ENCODE results near the gene EID2B.

The EID2B gene

GRCh38 chr19:39514840-39515550, 17.7 kb downstream of the EID2B start, which contains the start of gene SELENOV (continued):
- TF ChIP-seq ZNF341 (tag by site-specific recombination; IDR thresholded peaks at IDR 0.05; ENCODE audit: low read depth) = no peak
- no peak for TF ChIP-seq MEIS1 (CRISPR knock-in tag; IDR thresholded peaks at IDR 0.05; ENCODE audit: borderline replicate concordance)
- TF ChIP-seq, protein P1, sequence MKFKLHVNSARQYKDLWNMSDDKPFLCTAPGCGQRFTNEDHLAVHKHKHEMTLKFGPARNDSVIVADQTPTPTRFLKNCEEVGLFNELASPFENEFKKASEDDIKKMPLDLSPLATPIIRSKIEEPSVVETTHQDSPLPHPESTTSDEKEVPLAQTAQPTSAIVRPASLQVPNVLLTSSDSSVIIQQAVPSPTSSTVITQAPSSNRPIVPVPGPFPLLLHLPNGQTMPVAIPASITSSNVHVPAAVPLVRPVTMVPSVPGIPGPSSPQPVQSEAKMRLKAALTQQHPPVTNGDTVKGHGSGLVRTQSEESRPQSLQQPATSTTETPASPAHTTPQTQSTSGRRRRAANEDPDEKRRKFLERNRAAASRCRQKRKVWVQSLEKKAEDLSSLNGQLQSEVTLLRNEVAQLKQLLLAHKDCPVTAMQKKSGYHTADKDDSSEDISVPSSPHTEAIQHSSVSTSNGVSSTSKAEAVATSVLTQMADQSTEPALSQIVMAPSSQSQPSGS (tag by site-specific recombination; IDR thresholded peaks at IDR 0.05; ENCODE audit: low read depth) = no peak
- no peak for TF ChIP-seq KLF9 (tag by site-specific recombination; IDR thresholded peaks at IDR 0.05; ENCODE audit: low read depth)
- no peak for TF ChIP-seq SCRT1 (tag by site-specific recombination; IDR thresholded peaks at IDR 0.05; ENCODE audit: borderline replicate concordance)
- TF ChIP-seq ZNF23 (tag by site-specific recombination; IDR thresholded peaks at IDR 0.05; ENCODE audit: borderline replicate concordance) = no peak
- TF ChIP-seq KLF10 (tag by site-specific recombination; IDR thresholded peaks at IDR 0.05) = no peak
- no peak for TF ChIP-seq ZNF660 (tag by site-specific recombination; IDR thresholded peaks at IDR 0.05)
- TF ChIP-seq ZNF391 (tag by site-specific recombination; IDR thresholded peaks at IDR 0.05; ENCODE audit: borderline replicate concordance, low read depth) = no peak
- no peak for TF ChIP-seq BCL6B (tag by site-specific recombination; IDR thresholded peaks at IDR 0.05)
- TF ChIP-seq OVOL3 (tag by site-specific recombination; IDR thresholded peaks at IDR 0.05) = no peak
- TF ChIP-seq ZNF747 (tag by site-specific recombination; IDR thresholded peaks at IDR 0.05) = no peak
- TF ChIP-seq, protein P2, sequence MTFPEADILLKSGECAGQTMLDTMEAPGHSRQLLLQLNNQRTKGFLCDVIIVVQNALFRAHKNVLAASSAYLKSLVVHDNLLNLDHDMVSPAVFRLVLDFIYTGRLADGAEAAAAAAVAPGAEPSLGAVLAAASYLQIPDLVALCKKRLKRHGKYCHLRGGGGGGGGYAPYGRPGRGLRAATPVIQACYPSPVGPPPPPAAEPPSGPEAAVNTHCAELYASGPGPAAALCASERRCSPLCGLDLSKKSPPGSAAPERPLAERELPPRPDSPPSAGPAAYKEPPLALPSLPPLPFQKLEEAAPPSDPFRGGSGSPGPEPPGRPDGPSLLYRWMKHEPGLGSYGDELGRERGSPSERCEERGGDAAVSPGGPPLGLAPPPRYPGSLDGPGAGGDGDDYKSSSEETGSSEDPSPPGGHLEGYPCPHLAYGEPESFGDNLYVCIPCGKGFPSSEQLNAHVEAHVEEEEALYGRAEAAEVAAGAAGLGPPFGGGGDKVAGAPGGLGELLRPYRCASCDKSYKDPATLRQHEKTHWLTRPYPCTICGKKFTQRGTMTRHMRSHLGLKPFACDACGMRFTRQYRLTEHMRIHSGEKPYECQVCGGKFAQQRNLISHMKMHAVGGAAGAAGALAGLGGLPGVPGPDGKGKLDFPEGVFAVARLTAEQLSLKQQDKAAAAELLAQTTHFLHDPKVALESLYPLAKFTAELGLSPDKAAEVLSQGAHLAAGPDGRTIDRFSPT (tag by site-specific recombination; IDR thresholded peaks at IDR 0.05) = 0 out of 2 replicates have a peak, but pooled peaks have one; percentile 8
- no peak for TF ChIP-seq ZBTB21 (tag by site-specific recombination; IDR thresholded peaks at IDR 0.05)
- peak; percentile 27; the same call in 1 of the 2 replicates for TF ChIP-seq GLIS1 (tag by site-specific recombination; IDR thresholded peaks at IDR 0.05)
- peak; percentile 63 for TF ChIP-seq ZNF398 (tag by site-specific recombination; IDR thresholded peaks at IDR 0.05)
- no peak for TF ChIP-seq ZNF157 (tag by site-specific recombination; IDR thresholded peaks at IDR 0.05)
- TF ChIP-seq ZNF664 (tag by site-specific recombination; IDR thresholded peaks at IDR 0.05) = no peak
- TF ChIP-seq ZNF585B (tag by site-specific recombination; IDR thresholded peaks at IDR 0.05) = no peak
- TF ChIP-seq ZNF677 (tag by site-specific recombination; IDR thresholded peaks at IDR 0.05) = no peak
- no peak for TF ChIP-seq ZNF449 (tag by site-specific recombination; IDR thresholded peaks at IDR 0.05)
- TF ChIP-seq ZNF560 (tag by site-specific recombination; IDR thresholded peaks at IDR 0.05; ENCODE audit: borderline replicate concordance) = no peak
- TF ChIP-seq, protein P3, sequence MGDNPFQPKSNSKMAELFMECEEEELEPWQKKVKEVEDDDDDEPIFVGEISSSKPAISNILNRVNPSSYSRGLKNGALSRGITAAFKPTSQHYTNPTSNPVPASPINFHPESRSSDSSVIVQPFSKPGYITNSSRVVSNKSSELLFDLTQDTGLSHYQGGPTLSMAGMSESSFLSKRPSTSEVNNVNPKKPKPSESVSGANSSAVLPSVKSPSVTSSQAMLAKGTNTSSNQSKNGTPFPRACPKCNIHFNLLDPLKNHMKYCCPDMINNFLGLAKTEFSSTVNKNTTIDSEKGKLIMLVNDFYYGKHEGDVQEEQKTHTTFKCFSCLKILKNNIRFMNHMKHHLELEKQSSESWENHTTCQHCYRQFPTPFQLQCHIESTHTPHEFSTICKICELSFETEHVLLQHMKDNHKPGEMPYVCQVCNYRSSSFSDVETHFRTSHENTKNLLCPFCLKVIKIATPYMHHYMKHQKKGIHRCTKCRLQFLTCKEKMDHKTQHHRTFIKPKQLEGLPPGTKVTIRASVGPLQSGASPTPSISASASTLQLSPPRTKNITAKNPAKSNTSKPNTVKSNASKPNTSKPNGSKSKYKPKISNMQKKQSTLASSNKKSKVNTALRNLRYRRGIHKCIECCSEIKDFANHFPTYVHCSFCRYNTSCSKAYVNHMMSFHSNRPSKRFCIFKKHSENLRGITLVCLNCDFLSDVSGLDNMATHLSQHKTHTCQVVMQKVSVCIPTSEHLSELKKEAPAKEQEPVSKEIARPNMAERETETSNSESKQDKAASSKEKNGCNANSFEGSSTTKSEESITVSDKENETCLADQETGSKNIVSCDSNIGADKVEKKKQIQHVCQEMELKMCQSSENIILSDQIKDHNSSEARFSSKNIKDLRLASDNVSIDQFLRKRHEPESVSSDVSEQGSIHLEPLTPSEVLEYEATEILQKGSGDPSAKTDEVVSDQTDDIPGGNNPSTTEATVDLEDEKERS (tag by site-specific recombination; IDR thresholded peaks at IDR 0.05) = no peak
- no peak for TF ChIP-seq ZIC2 (tag by site-specific recombination; IDR thresholded peaks at IDR 0.05)
- TF ChIP-seq FEZF1 (tag by site-specific recombination; IDR thresholded peaks at IDR 0.05) = no peak
- TF ChIP-seq BCL11B (tag by site-specific recombination; IDR thresholded peaks at IDR 0.05; ENCODE audit: low read depth) = no peak
- peak; percentile 89 for TF ChIP-seq ZBTB20 (tag by site-specific recombination; IDR thresholded peaks at IDR 0.05)
- TF ChIP-seq ZNF777 (tag by site-specific recombination; IDR thresholded peaks at IDR 0.05; ENCODE audit: borderline replicate concordance) = no peak
- no peak for TF ChIP-seq ZNF140 (tag by site-specific recombination; IDR thresholded peaks at IDR 0.05)
